Measurements from ENCODE around the gene NR4A1. TPM values are rescaled to one million over a fixed set of nuclear protein-coding genes. Genes with fewer than 3 reads are reported as not detected.

Gene NR4A1
- total RNA-seq, 4 donors from 2014 or later, result 31.7 to 297 (median 135) TPM

DNA sequence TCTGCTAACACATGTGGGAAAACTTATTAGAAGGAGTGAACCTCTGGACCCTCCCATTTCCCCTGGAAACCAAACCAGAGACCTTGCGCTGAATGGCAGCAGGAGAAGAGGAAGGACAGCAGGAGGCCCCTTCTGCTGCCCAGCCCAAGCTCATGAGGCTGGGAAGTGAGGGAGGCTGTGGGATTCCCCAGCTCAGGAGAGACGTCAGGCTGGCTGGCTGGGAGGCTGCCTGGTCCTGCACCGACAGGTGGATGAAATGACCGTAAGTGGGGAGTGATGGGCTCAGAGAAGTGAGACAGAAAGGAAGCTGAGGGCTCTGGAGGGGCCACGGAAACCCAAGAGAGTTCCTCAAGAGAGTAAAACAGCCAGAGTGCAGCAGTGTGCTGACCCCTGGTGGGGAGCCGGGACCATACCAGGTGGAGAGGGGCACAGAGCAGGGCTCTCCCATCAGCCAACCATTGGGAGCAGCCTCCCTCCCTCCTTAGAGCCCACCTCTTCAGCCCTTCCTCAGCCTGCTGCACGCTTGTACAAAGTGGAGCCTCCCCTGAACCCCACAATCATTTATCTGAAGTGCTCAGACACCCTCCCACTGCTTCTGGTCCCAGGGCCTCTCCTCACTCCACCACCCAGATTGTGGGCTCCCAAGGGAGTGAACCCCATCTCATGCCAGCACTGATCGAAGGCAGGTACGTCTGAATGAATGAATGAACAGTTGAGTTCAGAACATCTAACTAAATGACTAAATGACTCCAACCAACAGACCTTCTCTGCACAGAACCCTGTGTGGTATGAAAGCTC lies 30.5 kb upstream of the NR4A1 start:
- Histone ChIP-seq H3K27me3 (no peaks in the 10 kb centered on the region), H3K4me3 (no peak overlapping the region), H3K36me3 (no peaks in the 10 kb centered on the region), H3K4me1 (peaks cover 0 to 4% of the 10 kb centered on the region in 2 donors), H3K27ac (no peak overlapping the region), H3K9me3 (no peaks in the 10 kb centered on the region)
- TF ChIP-seq POLR2A (IDR thresholded peaks at IDR 0.05), result no peak
- TF ChIP-seq, protein P1, sequence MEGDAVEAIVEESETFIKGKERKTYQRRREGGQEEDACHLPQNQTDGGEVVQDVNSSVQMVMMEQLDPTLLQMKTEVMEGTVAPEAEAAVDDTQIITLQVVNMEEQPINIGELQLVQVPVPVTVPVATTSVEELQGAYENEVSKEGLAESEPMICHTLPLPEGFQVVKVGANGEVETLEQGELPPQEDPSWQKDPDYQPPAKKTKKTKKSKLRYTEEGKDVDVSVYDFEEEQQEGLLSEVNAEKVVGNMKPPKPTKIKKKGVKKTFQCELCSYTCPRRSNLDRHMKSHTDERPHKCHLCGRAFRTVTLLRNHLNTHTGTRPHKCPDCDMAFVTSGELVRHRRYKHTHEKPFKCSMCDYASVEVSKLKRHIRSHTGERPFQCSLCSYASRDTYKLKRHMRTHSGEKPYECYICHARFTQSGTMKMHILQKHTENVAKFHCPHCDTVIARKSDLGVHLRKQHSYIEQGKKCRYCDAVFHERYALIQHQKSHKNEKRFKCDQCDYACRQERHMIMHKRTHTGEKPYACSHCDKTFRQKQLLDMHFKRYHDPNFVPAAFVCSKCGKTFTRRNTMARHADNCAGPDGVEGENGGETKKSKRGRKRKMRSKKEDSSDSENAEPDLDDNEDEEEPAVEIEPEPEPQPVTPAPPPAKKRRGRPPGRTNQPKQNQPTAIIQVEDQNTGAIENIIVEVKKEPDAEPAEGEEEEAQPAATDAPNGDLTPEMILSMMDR (IDR thresholded peaks at IDR 0.05), result peak; percentile 42 to 67 (median 60)
- peak in 1 of 2 donors; percentile 59 for DNase-seq
- intact Hi-C loops (cut with DNase I; ENCODE audit: low total_unique reads), result no loop called here

DNA sequence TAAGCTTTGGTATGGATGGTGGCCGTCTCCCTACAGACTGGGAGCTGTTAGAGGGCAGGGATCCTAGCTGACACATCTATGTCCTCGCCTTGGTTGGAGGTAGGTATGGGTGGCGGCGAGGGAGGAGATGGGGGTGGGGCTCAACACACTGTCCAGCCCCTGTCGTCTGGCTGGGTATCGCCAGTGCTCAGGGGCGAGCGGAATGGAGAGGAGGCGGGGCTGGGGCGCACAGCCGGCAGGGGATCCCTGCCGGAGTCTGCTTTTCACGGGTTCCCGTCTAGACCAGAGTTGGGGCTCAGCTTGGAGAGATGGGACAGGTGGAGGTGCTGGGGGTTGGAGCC lies 28.4 kb upstream of the NR4A1 start:
- Histone ChIP-seq H3K4me3 (peak overlapping the region; percentile 36 to 56), H3K9me3 (no peaks in the 10 kb centered on the region), H3K4me1 (peaks cover 0 to 4% of the 10 kb centered on the region in 2 donors), H3K27ac (peak overlapping the region; percentile 60 to 65), H3K27me3 (no peaks in the 10 kb centered on the region), H3K36me3 (no peaks in the 10 kb centered on the region)
- TF ChIP-seq POLR2A (IDR thresholded peaks at IDR 0.05), result no peak
- TF ChIP-seq, protein P1 (IDR thresholded peaks at IDR 0.05), result no peak
- intact Hi-C loops (cut with DNase I; ENCODE audit: low total_unique reads), result no loop called here
- DNase-seq, result peak; percentile 23 to 38

DNA sequence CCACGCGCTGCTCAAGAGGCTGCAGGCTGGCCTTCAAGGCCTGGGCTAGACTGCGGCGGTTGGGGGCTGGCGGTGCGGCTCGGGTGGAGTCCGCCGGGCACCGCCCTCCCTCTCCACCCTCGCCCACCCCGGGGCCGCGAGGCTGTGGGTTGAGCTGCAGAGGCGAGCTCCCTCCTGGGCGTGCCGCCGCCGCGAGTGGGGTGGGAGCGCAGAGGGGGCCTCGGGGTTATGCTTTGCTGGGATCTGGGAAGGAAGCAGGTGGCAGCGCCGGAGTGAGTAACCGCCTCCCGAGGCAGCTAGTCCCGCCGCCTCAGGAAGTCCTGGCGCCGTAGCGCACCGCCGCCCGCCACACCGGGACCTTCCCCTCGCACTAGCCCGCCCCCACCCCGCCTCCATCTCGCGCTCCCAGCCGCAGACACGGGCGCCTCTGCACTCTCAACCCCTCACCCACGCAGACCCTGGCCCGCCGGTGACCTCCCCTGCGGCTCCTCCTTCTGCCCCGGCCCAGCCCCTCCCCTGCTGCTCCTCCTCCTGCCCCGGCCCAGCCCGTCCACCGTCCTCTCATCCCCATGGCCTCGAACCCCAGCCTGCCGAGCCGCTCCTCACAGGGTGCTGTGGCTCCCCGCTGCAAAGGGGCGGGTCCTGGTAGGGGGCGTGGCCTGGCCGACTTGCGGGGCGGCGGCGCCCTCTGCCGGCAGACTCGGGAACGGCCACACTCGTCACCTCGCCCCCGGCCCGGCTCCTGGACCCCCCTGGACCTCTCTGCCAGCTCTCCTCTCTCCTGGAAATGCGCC lies 27.9 kb upstream of the NR4A1 start:
- intact Hi-C loops (cut with DNase I; ENCODE audit: low total_unique reads), result no loop called here
- TF ChIP-seq, protein P1 (IDR thresholded peaks at IDR 0.05), result peak; percentile 98 to 99 (median 99)
- peak in 1 of 2 donors; percentile 21 for TF ChIP-seq POLR2A (IDR thresholded peaks at IDR 0.05)
- Histone ChIP-seq H3K4me3 (peak overlapping the region; percentile 36 to 56), H3K27ac (peak overlapping the region; percentile 60 to 65), H3K4me1 (peaks cover 0 to 4% of the 10 kb centered on the region in 2 donors), H3K9me3 (no peaks in the 10 kb centered on the region), H3K27me3 (no peaks in the 10 kb centered on the region), H3K36me3 (no peaks in the 10 kb centered on the region)
- DNase-seq, result peak; percentile 87 to 90

DNA sequence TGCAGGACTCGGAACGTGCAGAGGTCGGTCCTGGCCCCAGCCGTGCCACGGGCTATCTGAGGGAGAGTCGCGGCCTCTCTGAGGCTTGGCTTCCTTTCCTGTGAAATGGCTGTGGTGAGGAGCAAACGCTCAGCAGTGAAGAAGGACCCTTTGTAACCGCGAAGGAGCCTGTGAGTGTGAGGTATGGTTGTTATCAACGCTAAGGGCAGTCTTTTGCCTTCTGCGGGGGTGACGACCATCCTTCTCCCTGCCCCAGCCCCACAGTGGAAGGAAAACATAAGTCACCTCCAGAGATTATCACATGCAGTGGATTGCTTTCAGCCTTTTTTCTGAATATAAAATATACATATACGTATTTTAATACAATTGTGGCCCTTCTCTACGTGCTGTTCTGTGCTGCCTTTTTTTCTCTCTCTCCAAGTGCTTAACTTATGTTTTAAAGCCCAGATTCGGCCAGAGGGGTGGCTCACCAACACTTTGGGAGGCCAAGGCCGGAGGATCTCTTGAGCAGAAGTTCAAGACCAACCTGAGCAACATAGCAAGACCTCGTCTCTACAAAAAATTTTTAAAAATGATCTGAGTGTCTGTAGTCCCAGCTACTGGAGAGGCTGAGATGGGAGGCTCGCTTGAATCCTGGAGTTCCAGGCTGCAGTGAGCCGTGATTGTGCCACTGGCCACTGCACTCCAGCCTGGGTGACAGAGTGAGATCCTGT lies 27.1 kb upstream of the NR4A1 start:
- peak overlapping the region; percentile 60 to 65 for H3K27ac ChIP-seq
- peaks cover 0 to 4% of the 10 kb centered on the region in 2 donors for H3K4me1 ChIP-seq
- peak overlapping the region in 1 of 2 donors; percentile 56 for H3K4me3 ChIP-seq
- DNase-seq, result no peak
- TF ChIP-seq, protein P1 (IDR thresholded peaks at IDR 0.05), result no peak
- TF ChIP-seq POLR2A (IDR thresholded peaks at IDR 0.05), result no peak
- no peaks in the 10 kb centered on the region for H3K27me3 ChIP-seq
- no peaks in the 10 kb centered on the region for H3K36me3 ChIP-seq
- no peaks in the 10 kb centered on the region for H3K9me3 ChIP-seq
- intact Hi-C loops (cut with DNase I; ENCODE audit: low total_unique reads), result no loop called here
